Measurements from ENCODE around the gene RIIAD1. TPM values are rescaled to one million over a fixed set of nuclear protein-coding genes. Genes with fewer than 3 reads are reported as not detected.

Gene RIIAD1
- total RNA-seq, 4 donors from 2014 or later: not detected

DNA sequence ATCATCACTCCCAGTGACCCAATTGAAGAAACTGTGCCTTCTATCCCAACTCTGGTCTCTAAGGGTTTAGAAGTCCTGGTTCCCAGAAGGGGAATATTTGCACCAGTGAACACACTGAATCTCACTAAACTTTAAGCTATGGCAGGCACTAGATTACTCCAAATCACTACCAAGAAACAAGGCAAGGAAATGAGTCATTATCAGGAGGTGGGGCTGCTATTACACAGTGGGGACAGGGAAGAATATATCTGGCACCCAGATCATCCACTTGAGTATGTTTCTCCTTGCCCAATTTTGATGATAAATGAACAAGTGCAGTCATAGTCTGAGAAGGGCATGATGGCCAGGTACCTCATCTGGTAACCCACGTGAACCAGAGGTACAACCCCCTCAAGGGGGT, 35.0 kb downstream of the RIIAD1 start:
- Histone ChIP-seq H3K9me3 (no peaks in the 10 kb centered on the region), H3K36me3 (peaks cover 0 to 29% of the 10 kb centered on the region in 2 donors), H3K4me3 (no peak overlapping the region), H3K4me1 (no peaks in the 10 kb centered on the region), H3K27ac (no peak overlapping the region), H3K27me3 (no peaks in the 10 kb centered on the region)
- ATAC-seq (no peak), DNase-seq (no peak)
- intact Hi-C loops (cut with DNase I; ENCODE audit: low total_unique reads): no loop called here
- no peak for TF ChIP-seq POLR2A (IDR thresholded peaks at IDR 0.05)
- in situ Hi-C loops (cut with MboI; ENCODE audit: low sequenced_read_pairs in 4 of 4): no loop called here

DNA sequence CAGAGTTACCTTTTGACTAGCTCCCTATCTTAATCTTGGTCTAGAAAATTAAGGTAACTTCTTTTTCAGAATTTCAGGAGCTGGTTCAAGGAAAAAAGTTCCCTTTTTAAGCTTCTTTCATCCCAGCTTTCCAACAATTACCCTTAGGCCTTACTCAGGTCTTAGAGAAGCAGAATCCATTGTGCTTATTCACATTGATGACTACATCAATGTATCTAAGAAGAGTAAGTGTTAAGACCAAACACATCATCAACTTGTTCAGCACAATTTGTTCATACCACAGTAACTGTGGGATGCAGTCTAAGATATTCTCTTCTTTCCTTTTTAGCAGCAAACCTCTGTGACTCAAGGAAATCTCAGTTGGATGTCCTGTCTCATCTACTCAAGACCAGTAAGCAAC, 37.9 kb downstream of the RIIAD1 start:
- intact Hi-C loops (cut with DNase I; ENCODE audit: low total_unique reads): no loop called here
- Histone ChIP-seq H3K27ac (no peak overlapping the region), H3K4me3 (no peak overlapping the region), H3K27me3 (no peaks in the 10 kb centered on the region), H3K9me3 (no peaks in the 10 kb centered on the region), H3K36me3 (peaks cover 0 to 38% of the 10 kb centered on the region in 2 donors), H3K4me1 (peaks cover 10 to 11% of the 10 kb centered on the region in 2 donors)
- no peak for TF ChIP-seq POLR2A (IDR thresholded peaks at IDR 0.05)
- TF ChIP-seq, protein P1, sequence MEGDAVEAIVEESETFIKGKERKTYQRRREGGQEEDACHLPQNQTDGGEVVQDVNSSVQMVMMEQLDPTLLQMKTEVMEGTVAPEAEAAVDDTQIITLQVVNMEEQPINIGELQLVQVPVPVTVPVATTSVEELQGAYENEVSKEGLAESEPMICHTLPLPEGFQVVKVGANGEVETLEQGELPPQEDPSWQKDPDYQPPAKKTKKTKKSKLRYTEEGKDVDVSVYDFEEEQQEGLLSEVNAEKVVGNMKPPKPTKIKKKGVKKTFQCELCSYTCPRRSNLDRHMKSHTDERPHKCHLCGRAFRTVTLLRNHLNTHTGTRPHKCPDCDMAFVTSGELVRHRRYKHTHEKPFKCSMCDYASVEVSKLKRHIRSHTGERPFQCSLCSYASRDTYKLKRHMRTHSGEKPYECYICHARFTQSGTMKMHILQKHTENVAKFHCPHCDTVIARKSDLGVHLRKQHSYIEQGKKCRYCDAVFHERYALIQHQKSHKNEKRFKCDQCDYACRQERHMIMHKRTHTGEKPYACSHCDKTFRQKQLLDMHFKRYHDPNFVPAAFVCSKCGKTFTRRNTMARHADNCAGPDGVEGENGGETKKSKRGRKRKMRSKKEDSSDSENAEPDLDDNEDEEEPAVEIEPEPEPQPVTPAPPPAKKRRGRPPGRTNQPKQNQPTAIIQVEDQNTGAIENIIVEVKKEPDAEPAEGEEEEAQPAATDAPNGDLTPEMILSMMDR (IDR thresholded peaks at IDR 0.05 in 4 of 5, conservative IDR thresholded peaks at IDR 0.05 in 1 of 5): no peak
- DNase-seq: no peak
- in situ Hi-C loops (cut with MboI; ENCODE audit: low sequenced_read_pairs in 4 of 4): no loop called here
- no peak for ATAC-seq

DNA sequence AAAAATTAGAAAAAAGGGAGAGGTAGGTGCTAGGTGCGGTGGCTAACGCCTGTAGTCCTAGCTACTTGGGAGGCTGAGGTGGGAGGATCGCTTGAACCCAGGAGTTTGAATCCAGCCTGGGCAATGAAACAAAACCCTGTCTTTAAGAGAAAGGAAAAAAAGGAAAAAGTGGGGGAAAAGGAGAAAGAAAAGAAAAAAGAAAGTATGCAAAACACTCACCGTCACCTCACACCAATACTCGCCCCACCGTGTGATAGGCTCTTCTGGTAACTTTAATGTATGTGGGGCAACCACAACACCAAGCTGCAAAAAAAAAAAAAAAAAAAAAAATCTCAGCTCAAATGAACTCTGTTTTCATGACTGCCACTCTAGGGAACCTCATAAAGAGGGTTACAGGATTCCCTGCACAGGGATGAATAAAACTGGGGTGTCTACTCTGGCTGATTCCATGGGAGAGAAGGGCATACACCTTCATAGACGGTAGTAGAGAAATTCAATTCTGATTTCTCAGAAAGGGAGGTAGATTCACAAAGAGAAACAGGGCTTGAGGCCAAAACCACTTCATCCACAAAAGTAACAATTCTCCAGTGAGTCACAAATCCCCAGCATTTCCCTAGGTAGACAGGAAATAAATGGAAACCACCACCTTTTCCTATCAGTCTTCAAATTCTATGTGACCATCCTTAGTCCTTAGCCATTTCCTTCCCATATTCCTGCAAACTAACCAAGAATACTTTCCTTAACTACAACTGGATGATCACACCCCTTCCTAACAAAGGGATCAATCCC, 39.5 kb downstream of the RIIAD1 start:
- no peak overlapping the region for H3K27ac ChIP-seq
- no peaks in the 10 kb centered on the region for H3K9me3 ChIP-seq
- intact Hi-C loops (cut with DNase I; ENCODE audit: low total_unique reads) (no loop called here), in situ Hi-C loops (cut with MboI; ENCODE audit: low sequenced_read_pairs in 4 of 4) (loop anchor here in 1 of 4 donors (10.0 kb wide), 1 partner anchor 84 kb away; no protein-coding TSS in a partner anchor)
- peaks cover 0 to 38% of the 10 kb centered on the region in 2 donors for H3K36me3 ChIP-seq
- DNase-seq: no peak
- TF ChIP-seq, protein P1 (IDR thresholded peaks at IDR 0.05 in 4 of 5, conservative IDR thresholded peaks at IDR 0.05 in 1 of 5): no peak
- no peak for TF ChIP-seq POLR2A (IDR thresholded peaks at IDR 0.05)
- peaks cover 10 to 13% of the 10 kb centered on the region in 2 donors for H3K4me1 ChIP-seq
- no peak overlapping the region for H3K4me3 ChIP-seq
- ATAC-seq: no peak
- no peaks in the 10 kb centered on the region for H3K27me3 ChIP-seq

DNA sequence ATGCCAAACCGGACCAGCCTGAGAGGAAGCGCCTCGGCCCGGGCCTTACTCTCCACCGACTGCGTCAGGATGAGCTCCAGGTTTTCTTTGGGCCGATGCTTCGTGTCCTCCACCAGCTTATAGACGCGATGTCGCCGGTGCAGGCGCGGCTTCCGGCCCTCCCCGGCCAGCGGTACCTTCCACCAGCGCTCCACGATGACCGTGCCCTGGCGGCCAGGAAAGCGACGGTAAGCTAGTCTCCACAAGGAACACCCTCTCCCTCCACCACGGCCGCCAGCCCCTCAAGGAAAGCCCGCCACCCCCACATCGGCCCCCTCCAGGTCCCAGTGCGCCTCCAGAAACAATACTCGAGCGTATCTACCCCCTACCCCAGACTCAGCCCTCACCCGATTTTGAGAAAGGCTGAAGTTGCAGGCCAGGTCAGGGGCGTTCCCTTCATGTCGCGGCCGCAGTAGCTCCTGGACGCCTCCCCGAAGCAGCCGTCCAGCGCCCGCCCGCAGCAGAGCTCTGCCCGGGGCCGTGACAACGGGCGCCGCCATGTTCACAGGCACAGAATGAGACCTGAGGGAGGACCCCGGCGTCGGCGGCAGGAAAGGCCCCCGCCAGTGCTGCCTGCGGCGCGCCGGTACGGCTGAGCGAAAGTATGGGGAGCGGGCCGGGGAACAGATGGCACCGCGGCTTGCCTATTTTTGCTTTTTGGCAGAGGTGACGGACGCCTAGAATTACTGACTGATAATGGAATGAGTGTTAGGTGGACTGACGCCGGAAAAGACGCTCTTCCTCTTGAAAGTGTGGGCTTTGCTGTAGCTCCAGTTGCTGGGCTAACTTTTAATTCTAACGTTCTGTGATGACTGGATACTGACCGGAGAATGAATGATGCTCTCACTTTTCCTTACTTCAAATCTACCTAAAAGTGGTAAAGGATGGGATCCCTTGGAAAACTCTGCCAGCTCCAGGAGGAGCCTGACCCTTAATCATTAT, 41.9 kb downstream of the RIIAD1 start, which contains the start of gene MRPL9:
TSS of gene MRPL9 (minus strand) at position 556 of the 981 bp plus-strand sequence. CDS start at position 539, 17 bp downstream.
- in situ Hi-C loops (cut with MboI; ENCODE audit: low sequenced_read_pairs in 4 of 4): loop anchor here in 1 of 4 donors (10.0 kb wide), 1 partner anchor 82 kb away; no protein-coding TSS in a partner anchor
- peak; percentile 90 to 95 for ATAC-seq
- intact Hi-C loops (cut with DNase I; ENCODE audit: low total_unique reads): loop anchor here (1.0 kb wide), 2 partner anchors 27 to 73 kb away; partner anchors contain the start of gene TDRKH
- DNase-seq: peak; percentile 60 to 71
- TF ChIP-seq, protein P1 (IDR thresholded peaks at IDR 0.05 in 4 of 5, conservative IDR thresholded peaks at IDR 0.05 in 1 of 5): peak in 1 of 5 experiments; percentile 13
- TF ChIP-seq POLR2A (IDR thresholded peaks at IDR 0.05): peak in 1 of 2 donors; percentile 8
- H3K9me3 ChIP-seq: no peaks in the 10 kb centered on the region
- H3K4me1 ChIP-seq: peaks cover 10 to 13% of the 10 kb centered on the region in 2 donors
- H3K36me3 ChIP-seq: peaks cover 0 to 31% of the 10 kb centered on the region in 2 donors
- no peaks in the 10 kb centered on the region for H3K27me3 ChIP-seq
- H3K27ac ChIP-seq: peak within 1 kb of the TSS; percentile 88 to 94 (median 90)
- H3K4me3 ChIP-seq: peak within 1 kb of the TSS; percentile 76 to 96 (median 90)

All from gastrocnemius medialis (tissue), 4 donors.